LNCAP (cell line): Measurements from ENCODE around the gene DNMT3A.

ENCODE experiments used
- TF ChIP-seq, protein P1 (sequence below): fragments of 450-650 bp; IDR thresholded peaks from 2 replicates; pipeline ENCODE4 v1.5.1; 2017; ENCODE audit warnings: mild to moderate bottlenecking

The DNMT3A gene

DNA sequence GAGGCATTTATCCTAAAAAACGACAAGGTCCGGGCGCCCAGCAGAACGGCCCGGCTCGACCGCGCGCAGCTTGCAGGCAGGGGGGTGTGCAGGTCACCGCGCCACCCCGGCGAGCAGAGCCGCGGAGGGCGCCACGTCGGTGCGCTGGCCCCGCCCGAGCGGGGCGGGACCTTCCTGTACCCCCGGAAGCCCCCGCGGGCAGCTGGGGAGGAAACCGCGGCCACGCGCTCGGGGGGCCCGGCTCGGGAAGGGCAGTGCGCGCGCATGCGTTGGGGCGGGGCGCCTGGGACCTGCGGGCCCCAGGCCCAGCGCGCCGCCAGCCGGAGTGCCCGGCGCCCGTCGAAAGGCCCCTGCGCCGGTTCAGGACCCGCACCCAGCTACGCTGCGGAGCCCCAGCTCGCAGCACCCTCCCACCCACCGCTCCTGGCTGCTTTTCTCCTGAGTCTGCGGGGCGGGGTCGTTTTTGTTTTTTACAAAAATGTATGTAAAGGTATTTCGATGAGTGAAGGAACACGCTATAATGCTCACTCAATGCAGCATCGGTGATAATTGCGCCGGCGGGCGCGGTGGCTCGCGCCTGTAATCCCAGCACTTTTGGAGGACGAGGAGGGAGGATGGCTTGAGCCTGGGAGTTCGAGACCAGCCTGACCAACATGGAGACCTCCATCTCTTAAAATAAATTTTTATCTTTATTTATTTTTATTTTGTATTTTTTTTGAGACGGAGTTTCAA is 125.6 kb downstream of the DNMT3A start:
- TF ChIP-seq, protein P1, sequence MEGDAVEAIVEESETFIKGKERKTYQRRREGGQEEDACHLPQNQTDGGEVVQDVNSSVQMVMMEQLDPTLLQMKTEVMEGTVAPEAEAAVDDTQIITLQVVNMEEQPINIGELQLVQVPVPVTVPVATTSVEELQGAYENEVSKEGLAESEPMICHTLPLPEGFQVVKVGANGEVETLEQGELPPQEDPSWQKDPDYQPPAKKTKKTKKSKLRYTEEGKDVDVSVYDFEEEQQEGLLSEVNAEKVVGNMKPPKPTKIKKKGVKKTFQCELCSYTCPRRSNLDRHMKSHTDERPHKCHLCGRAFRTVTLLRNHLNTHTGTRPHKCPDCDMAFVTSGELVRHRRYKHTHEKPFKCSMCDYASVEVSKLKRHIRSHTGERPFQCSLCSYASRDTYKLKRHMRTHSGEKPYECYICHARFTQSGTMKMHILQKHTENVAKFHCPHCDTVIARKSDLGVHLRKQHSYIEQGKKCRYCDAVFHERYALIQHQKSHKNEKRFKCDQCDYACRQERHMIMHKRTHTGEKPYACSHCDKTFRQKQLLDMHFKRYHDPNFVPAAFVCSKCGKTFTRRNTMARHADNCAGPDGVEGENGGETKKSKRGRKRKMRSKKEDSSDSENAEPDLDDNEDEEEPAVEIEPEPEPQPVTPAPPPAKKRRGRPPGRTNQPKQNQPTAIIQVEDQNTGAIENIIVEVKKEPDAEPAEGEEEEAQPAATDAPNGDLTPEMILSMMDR: no peak

DNA sequence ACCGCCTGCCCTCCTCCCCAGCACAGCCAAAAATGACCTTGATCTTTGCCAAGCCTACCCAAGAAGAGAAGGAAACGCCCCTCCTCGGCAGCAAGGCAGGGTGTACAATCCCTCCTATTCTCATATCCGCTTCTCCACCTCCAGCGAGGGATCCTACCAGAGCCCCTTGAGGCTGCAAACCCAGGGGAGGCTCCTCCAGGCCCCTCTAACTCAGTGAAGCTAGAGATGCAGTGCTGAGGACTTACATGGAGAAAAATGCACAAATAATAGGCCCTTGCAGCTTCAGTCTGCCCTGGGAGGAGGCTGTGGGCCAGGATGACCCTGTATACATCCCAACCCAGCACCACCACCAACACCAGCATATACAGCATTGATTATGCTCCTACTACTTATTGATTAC is 126.5 kb downstream of the DNMT3A start:
- TF ChIP-seq, protein P1: no peak

DNA sequence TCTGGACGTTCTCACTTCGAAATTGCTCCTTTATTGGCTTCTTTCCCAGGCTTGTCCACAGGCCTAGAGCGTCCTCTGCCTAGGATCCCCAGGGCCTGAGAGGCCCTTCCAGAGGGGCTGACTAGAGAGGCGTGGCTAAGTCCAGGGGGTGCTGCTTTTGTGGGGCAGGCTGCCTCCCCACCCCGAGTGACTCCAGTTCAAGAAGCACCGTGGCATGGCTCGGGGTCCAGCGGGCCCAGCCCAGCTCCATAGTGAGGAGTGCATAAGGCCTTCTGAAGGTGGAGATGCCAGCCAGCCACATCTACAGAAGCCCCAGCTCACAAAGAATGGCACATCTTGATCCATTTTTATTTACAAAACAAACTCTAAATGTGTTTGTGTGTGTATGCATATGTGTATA is 128.5 kb downstream of the DNMT3A start:
- TF ChIP-seq, protein P1: no peak

DNA sequence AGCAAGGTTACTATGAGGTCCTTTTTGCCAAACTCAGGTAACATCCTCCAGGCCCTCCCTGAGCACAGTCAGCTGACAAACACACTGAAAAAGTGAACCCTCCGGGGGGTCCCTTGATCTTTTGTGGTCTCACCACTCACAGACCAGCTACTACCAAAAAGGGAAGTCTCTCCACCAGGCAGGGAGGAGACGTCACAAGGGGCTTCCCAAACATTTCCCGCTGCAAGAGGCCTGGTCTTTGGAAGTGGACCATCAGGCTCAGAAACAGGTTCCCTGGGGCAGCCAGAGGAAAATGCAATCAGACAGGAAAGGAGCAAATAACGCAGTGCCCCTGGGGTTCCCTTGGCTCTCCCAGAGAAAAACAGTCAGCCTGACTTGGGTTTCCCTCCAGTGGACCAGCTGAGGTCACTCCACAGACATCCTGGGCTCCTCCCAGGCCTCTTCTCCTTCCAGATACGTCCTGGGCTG is 134.6 kb downstream of the DNMT3A start:
- TF ChIP-seq, protein P1: no peak

DNA sequence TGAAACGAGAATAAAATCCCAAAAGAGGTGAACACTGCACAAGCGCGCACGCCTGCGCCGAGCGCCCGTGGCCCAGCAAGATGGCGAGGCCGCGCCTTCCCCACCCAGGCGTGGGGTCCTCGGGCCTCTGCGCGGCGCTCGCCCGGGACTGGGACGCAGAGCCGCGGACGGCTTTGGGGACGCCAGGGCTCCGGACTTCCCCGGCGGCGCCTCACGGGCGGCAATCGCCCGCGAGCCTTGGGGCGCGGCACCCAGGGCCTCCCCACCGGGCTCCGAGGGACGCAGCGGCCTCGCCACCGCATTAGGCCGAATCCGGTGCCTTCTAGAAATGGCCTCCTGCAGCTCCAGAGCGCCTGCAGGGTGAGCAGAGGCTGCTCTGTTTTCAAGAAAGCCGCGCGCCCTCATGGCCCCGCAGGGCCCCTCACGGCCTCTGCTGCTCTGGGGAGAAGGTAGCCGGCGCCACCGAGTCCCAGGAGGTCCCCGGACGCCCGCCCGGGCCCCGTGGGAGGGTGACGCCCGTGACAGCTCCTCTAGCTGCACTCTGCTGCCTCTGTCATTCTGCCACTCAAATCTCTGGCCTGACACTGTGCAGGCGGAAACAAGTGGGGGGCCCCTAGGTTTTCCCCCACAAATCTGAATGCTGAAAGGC is 137.4 kb downstream of the DNMT3A start:
- TF ChIP-seq, protein P1: no peak

DNA sequence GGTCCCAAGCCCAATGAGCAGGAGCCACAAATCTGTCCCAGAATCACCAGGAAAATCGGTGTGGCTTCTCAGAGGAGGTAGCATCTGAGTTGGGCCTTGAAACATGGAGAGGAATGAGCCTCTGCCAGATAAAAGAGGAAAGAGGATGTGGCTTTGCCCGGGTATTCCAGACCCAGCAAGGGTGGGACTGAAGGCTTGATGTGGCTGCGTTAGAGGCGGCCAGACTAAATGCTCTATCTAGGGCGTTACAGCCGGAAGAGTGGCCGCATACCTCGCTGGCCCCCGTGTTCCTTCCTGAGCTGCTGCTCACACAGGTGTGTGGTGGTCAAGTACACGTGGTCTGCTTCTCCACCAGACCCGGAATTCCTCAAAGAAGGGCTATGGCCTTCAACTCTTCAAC is 139.4 kb downstream of the DNMT3A start:
- TF ChIP-seq, protein P1: no peak

DNA sequence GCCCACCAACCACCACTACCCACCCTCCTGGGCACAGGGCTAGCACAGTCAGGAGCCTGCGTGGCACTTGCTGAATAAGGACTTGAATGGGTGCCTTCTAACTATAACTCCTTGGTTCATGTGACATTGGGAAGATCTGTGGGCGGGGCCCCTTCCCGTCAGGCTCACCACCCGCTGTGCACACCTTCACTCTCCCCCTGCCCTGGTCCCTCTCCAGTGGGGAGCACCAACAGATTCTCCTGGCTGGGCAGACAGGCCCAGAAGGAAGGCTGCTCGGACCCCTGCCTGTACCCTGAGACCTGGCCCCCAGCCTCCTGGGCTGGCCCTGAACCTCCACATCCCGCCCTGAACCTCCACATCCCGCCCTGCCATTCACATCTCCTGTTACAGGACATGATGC is 139.9 kb downstream of the DNMT3A start:
- TF ChIP-seq, protein P1: no peak
